ENCODE measurements around the gene NAIF1.

The NAIF1 gene

DNA sequence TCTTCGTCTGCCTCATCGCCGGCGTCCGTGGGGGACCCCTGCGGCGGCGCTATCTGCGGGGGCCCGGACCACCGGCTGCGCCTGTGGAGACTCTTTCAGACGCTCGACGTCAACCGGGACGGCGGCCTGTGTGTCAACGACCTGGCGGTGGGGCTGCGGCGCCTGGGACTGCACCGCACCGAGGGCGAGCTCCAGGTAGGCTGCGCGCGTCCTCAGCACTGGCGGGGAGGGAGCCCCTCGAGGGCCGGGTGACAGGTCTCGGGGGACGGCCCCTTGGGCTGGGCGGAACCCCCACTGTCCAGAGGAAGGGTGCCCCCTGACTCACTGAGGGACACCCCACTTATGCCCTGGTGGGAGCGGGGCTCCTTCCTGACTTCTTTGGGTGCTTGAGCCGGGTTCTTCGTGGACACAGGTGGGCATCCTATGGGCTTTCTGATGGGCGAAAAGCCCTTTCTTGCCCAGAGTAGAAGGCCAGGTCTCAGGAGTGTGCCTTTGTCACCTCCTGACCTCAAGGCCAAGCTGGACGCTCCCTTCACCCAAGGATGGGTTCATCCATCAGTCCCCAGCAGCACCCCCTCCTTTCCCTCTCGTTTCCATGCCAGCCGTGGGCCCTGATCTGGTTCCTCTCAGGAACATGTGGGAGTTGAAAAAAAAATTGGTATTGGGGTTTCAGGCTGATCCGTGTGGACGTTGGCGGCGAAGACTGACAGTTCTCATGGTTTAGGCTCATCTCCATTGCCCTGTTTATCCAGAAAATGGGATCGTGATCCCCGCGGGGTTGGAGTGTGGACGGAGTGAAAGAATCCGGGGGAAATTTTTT lies 1.5 kb upstream of the NAIF1 start:
- H4K20me1 ChIP-seq (ENCODE audit: insufficient read depth, low read length), result no peaks in the 10 kb centered on the region
- H3K36me3 ChIP-seq (replicated peaks; ENCODE audit: low read depth, low read length), result no peaks in the 10 kb centered on the region
- H3K4me2 ChIP-seq (ENCODE audit: low read length), result peak overlapping the region; percentile 96
- peaks cover 64% of the 10 kb centered on the region for H3K79me2 ChIP-seq (ENCODE audit: low read length)
- H2AFZ ChIP-seq (ENCODE audit: low read depth, low read length), result no peak overlapping the region
- H3K9me3 ChIP-seq (ENCODE audit: insufficient read depth, low read length), result no peaks in the 10 kb centered on the region
- H3K9ac ChIP-seq (ENCODE audit: low read length), result peak overlapping the region; percentile 84
- peak overlapping the region; percentile 94 for H3K4me3 ChIP-seq (ENCODE audit: low read length)
- H3K27ac ChIP-seq (ENCODE audit: low read length), result peak overlapping the region; percentile 27
- no peaks in the 10 kb centered on the region for H3K27me3 ChIP-seq (ENCODE audit: low read depth, low read length)
- TF ChIP-seq EZH2phosphoT487 (IDR thresholded peaks at IDR 0.05; ENCODE audit: low read depth), result no peak
- TF ChIP-seq, protein P1, sequence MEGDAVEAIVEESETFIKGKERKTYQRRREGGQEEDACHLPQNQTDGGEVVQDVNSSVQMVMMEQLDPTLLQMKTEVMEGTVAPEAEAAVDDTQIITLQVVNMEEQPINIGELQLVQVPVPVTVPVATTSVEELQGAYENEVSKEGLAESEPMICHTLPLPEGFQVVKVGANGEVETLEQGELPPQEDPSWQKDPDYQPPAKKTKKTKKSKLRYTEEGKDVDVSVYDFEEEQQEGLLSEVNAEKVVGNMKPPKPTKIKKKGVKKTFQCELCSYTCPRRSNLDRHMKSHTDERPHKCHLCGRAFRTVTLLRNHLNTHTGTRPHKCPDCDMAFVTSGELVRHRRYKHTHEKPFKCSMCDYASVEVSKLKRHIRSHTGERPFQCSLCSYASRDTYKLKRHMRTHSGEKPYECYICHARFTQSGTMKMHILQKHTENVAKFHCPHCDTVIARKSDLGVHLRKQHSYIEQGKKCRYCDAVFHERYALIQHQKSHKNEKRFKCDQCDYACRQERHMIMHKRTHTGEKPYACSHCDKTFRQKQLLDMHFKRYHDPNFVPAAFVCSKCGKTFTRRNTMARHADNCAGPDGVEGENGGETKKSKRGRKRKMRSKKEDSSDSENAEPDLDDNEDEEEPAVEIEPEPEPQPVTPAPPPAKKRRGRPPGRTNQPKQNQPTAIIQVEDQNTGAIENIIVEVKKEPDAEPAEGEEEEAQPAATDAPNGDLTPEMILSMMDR (IDR thresholded peaks at IDR 0.05; ENCODE audit: low read depth, low read length), result no peak
- peaks cover 52% of the 10 kb centered on the region for H3K4me1 ChIP-seq (ENCODE audit: low read length)

GRCh38 chr9:128067645-128068385 lies 695 bp upstream of the NAIF1 start, which contains the start of gene SLC25A25:
Gene SLC25A25, plus strand, starts transcription at chr9:128068232. Its CDS starts 88 bp downstream, at chr9:128068320.
- H3K4me1 ChIP-seq (ENCODE audit: low read length), result peaks cover 44% of the 10 kb centered on the region
- no peaks in the 10 kb centered on the region for H3K27me3 ChIP-seq (ENCODE audit: low read depth, low read length)
- peak within 1 kb of the TSS; percentile 94 for H3K4me3 ChIP-seq (ENCODE audit: low read length)
- peak within 1 kb of the TSS; percentile 96 for H3K4me2 ChIP-seq (ENCODE audit: low read length)
- H4K20me1 ChIP-seq (ENCODE audit: insufficient read depth, low read length), result no peaks in the 10 kb centered on the region
- peaks cover 56% of the 10 kb centered on the region for H3K79me2 ChIP-seq (ENCODE audit: low read length)
- no peaks in the 10 kb centered on the region for H3K9me3 ChIP-seq (ENCODE audit: insufficient read depth, low read length)
- no peak for TF ChIP-seq EZH2phosphoT487 (IDR thresholded peaks at IDR 0.05; ENCODE audit: low read depth)
- TF ChIP-seq, protein P1 (IDR thresholded peaks at IDR 0.05; ENCODE audit: low read depth, low read length), result no peak
- H3K9ac ChIP-seq (ENCODE audit: low read length), result peak within 1 kb of the TSS; percentile 99
- no peaks in the 10 kb centered on the region for H3K36me3 ChIP-seq (replicated peaks; ENCODE audit: low read depth, low read length)
- H2AFZ ChIP-seq (ENCODE audit: low read depth, low read length), result peak within 1 kb of the TSS; percentile 81; the same call in 1 of the 2 replicates
- peak within 1 kb of the TSS; percentile 95 for H3K27ac ChIP-seq (ENCODE audit: low read length)

DNA sequence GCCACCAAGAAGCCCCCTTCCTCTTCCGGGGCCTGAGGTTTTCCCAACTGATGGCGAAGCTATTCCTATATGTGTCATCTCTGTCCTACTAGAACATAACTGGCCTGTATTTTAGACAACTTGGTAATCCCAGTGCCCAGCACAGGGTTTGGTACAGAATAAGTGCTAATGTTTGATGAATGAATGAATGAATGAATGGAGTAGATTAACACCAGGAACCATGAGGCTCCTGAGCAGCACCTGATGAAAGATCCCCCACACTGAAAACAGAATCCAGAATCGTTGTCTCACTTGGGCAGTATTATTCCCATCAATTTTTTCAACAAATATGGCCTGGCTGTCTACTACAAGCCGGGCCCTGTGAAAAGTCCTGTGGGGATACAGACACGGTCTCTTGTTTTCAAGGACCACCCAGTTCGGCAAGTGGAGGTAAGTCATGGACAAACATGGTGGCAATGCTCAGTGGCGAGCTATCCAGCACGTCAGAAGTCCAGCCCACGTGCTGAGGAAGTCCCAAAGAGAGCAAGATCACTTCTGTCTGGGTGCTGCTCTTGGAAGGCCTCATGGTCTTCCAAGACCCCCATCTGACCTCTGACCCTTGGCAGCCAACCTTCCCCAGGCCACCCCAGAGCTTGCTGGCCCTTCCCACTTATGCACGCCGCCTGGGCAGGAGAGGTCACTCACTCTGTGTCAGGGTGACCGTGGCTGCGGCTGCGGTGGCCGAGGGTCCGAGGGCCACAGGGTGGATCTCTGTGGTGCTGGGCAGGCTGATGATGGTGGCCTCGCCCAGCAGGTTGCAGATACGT lies 1.0 kb downstream of the NAIF1 start:
- no peaks in the 10 kb centered on the region for H3K9me3 ChIP-seq (ENCODE audit: insufficient read depth, low read length)
- H4K20me1 ChIP-seq (ENCODE audit: insufficient read depth, low read length), result no peaks in the 10 kb centered on the region
- no peaks in the 10 kb centered on the region for H3K36me3 ChIP-seq (replicated peaks; ENCODE audit: low read depth, low read length)
- H3K4me1 ChIP-seq (ENCODE audit: low read length), result peaks cover 27% of the 10 kb centered on the region
- peak overlapping the region; percentile 69 for H3K27ac ChIP-seq (ENCODE audit: low read length)
- H3K9ac ChIP-seq (ENCODE audit: low read length), result peak overlapping the region; percentile 89
- H2AFZ ChIP-seq (ENCODE audit: low read depth, low read length), result no peak overlapping the region
- peak overlapping the region; percentile 92 for H3K4me2 ChIP-seq (ENCODE audit: low read length)
- no peaks in the 10 kb centered on the region for H3K27me3 ChIP-seq (ENCODE audit: low read depth, low read length)
- H3K4me3 ChIP-seq (ENCODE audit: low read length), result peak overlapping the region; percentile 90
- peaks cover 43% of the 10 kb centered on the region for H3K79me2 ChIP-seq (ENCODE audit: low read length)
- TF ChIP-seq, protein P1 (IDR thresholded peaks at IDR 0.05; ENCODE audit: low read depth, low read length), result no peak
- no peak for TF ChIP-seq EZH2phosphoT487 (IDR thresholded peaks at IDR 0.05; ENCODE audit: low read depth)
